GM19328 (cell line): ENCODE measurements around the gene ISL1.

Source experiments
- ATAC-seq: cut with Tn5 transposase; IDR thresholded peaks from one replicate; pipeline ENCODE4 v1.9.1; 2021; ENCODE audit warnings: mild to moderate bottlenecking, moderate library complexity; ENCODE audit not compliant: unreplicated experiment

The ISL1 gene

GRCh38 chr5:51386916-51387883 lies 4.0 kb downstream of the ISL1 start:
- no peak for ATAC-seq

- ATAC-seq = no peak
Measured at GRCh38 chr5:51387884-51388275, 4.6 kb downstream of the ISL1 start.

- no peak for ATAC-seq
Measured at GRCh38 chr5:51388488-51389287, 5.4 kb downstream of the ISL1 start.

GRCh38 chr5:51389288-51389576 lies 6.0 kb downstream of the ISL1 start:
- no peak for ATAC-seq

GRCh38 chr5:51389577-51390463 lies 6.6 kb downstream of the ISL1 start:
- ATAC-seq = no peak

GRCh38 chr5:51391175-51391574 lies 7.9 kb downstream of the ISL1 start:
- ATAC-seq = no peak

- ATAC-seq = no peak
Measured at GRCh38 chr5:51392689-51393199, 9.5 kb downstream of the ISL1 start.

GRCh38 chr5:51394609-51395008 lies 11.4 kb downstream of the ISL1 start:
- no peak for ATAC-seq

- no peak for ATAC-seq
Measured at GRCh38 chr5:51395245-51395644, 12.0 kb downstream of the ISL1 start.

- ATAC-seq = no peak
Measured at GRCh38 chr5:51395666-51396356, 12.6 kb downstream of the ISL1 start.

GRCh38 chr5:51396797-51397196 lies 13.5 kb downstream of the ISL1 start:
- no peak for ATAC-seq

GRCh38 chr5:51397996-51398395 lies 14.7 kb downstream of the ISL1 start:
- ATAC-seq = no peak

- no peak for ATAC-seq
Measured at GRCh38 chr5:51398875-51399642, 15.8 kb downstream of the ISL1 start.

GRCh38 chr5:51399643-51400006 lies 16.4 kb downstream of the ISL1 start:
- no peak for ATAC-seq

- no peak for ATAC-seq
Measured at GRCh38 chr5:51404255-51404654, 21.0 kb downstream of the ISL1 start.

- no peak for ATAC-seq
Measured at GRCh38 chr5:51411921-51412325, 28.7 kb downstream of the ISL1 start.

GRCh38 chr5:51414516-51414915 lies 31.3 kb downstream of the ISL1 start:
- ATAC-seq = no peak

- no peak for ATAC-seq
Measured at GRCh38 chr5:51416149-51416548, 32.9 kb downstream of the ISL1 start.

- no peak for ATAC-seq
Measured at GRCh38 chr5:51433052-51433710, 49.9 kb downstream of the ISL1 start.
